ENCODE data around the gene TXNRD2.

DNA sequence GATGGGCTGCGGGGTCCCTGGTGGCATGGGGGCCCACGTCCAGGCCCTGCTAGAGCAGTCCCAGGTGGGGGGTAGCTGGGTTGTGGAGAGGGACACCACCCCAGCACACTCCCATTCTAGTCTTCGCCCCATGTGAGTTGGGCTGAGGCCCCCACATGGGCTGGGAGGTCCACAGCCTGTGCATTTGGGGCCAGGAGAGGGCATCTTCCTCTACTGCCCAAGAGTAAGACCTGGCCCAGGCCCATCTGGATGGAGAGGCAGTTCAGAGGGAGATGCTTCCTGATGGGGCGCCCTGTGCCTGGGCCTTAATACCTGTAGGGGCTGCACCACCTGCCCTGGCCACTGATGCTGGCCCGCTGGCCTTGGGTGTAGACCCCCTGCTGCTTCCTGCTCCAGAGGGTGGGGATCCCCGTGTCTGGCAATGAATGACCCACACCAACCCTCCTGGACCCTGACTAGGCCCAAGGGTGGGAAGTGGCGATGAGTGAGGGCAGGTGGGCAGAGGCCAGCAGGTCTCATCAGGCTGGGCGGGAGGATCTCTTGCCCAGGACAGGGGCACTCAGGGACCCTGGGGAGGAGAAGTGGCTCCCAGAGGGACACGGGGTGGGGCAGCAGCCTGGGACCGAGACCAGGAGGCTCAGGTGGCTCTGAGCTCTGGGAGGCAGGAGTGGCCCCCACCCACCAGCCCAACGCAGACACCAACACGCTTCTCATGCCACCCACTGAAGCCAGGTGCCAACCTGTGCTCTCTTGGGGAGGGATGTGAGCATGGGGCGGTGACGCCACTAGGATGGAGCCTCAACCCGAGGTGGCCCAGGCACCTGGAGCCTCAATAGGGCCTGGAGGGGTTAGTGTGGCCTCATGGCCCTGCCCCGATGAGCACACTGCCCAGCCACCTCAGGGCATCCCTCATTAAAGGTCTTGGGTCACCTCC, 69.5 kb downstream of the TXNRD2 start:
- TF ChIP-seq, protein P1, sequence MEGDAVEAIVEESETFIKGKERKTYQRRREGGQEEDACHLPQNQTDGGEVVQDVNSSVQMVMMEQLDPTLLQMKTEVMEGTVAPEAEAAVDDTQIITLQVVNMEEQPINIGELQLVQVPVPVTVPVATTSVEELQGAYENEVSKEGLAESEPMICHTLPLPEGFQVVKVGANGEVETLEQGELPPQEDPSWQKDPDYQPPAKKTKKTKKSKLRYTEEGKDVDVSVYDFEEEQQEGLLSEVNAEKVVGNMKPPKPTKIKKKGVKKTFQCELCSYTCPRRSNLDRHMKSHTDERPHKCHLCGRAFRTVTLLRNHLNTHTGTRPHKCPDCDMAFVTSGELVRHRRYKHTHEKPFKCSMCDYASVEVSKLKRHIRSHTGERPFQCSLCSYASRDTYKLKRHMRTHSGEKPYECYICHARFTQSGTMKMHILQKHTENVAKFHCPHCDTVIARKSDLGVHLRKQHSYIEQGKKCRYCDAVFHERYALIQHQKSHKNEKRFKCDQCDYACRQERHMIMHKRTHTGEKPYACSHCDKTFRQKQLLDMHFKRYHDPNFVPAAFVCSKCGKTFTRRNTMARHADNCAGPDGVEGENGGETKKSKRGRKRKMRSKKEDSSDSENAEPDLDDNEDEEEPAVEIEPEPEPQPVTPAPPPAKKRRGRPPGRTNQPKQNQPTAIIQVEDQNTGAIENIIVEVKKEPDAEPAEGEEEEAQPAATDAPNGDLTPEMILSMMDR (IDR thresholded peaks at IDR 0.05; ENCODE audit: low read depth, low read length): no peak
- no peak for TF ChIP-seq EZH2phosphoT487 (IDR thresholded peaks at IDR 0.05; ENCODE audit: low read depth)
